Measurements from ENCODE around the gene C11orf98. TPM values are rescaled to one million over a fixed set of nuclear protein-coding genes. Genes with fewer than 3 reads are reported as not detected.

C11orf98 gene
- total and polyA plus RNA-seq, 12 donors, result 25.8 to 210 (median 32.8) TPM

DNA sequence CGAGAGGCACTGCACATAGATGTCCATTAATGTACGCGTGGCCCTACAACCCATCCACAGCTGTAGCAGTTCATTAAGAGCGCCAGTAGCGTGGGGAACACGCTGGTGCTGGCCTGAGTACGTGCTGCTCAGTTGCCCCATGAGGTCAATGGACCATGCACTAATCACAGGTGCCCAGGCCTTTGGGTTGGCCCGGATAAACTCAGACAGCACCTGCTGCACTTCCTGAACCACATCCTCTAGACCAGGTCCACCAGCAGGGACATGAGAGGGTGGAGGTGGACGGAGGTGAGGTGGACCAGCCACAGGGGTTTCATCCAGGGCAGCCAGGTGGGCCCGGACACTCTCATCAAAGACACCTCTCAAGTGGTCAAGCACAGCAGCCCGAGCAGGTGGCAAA lies 15.5 kb downstream of the C11orf98 start:
- TF ChIP-seq, protein P1, sequence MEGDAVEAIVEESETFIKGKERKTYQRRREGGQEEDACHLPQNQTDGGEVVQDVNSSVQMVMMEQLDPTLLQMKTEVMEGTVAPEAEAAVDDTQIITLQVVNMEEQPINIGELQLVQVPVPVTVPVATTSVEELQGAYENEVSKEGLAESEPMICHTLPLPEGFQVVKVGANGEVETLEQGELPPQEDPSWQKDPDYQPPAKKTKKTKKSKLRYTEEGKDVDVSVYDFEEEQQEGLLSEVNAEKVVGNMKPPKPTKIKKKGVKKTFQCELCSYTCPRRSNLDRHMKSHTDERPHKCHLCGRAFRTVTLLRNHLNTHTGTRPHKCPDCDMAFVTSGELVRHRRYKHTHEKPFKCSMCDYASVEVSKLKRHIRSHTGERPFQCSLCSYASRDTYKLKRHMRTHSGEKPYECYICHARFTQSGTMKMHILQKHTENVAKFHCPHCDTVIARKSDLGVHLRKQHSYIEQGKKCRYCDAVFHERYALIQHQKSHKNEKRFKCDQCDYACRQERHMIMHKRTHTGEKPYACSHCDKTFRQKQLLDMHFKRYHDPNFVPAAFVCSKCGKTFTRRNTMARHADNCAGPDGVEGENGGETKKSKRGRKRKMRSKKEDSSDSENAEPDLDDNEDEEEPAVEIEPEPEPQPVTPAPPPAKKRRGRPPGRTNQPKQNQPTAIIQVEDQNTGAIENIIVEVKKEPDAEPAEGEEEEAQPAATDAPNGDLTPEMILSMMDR (IDR thresholded peaks at IDR 0.05), result no peak
- WGBS, 2 donors, result 93 to 94% methylated on average over 11 of the region's 11 CpGs
- Histone ChIP-seq H3K9me3 (no peaks in the 10 kb centered on the region), H3K4me3 (no peak overlapping the region), H3K4me1 (peaks cover 12 to 43% (median 37%) of the 10 kb centered on the region in 9 donors), H3K27ac (no peak overlapping the region), H3K36me3 (peaks cover 0 to 38% (median 17%) of the 10 kb centered on the region in 9 donors), H3K27me3 (no peaks in the 10 kb centered on the region)
- DNase-seq (no peak), ATAC-seq (no peak)
- intact Hi-C loops (cut with DNase I), result no loop called here

DNA sequence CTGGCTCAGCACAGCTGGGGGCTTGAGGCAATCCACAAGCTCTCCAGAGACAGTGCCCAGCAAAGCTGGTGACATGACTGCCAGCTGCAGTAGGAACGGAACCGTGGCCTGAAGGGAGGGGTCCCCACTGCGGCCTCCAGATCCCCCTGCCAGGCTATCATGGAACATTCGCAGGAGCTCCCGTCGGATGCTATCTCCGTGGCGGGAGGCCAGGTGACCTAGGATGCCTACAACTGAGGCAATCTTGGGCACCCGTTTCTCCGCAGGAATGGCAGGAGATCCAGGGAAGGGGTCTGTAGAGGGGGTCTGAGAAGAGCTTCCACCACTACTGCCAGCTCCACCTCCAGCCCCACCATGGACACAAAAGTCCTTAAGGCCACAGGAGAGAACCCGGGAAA lies 16.0 kb downstream of the C11orf98 start:
- ATAC-seq, result no peak
- intact Hi-C loops (cut with DNase I), result no loop called here
- WGBS, 2 donors, result 82 to 85% methylated on average over 11 of the region's 11 CpGs
- TF ChIP-seq, protein P1 (IDR thresholded peaks at IDR 0.05), result no peak
- H3K27me3 ChIP-seq, result no peaks in the 10 kb centered on the region
- no peak overlapping the region for H3K27ac ChIP-seq
- peaks cover 12 to 44% (median 40%) of the 10 kb centered on the region in 9 donors for H3K4me1 ChIP-seq
- H3K4me3 ChIP-seq, result no peak overlapping the region
- no peaks in the 10 kb centered on the region for H3K9me3 ChIP-seq
- peaks cover 0 to 43% (median 17%) of the 10 kb centered on the region in 9 donors for H3K36me3 ChIP-seq
- no peak for DNase-seq

DNA sequence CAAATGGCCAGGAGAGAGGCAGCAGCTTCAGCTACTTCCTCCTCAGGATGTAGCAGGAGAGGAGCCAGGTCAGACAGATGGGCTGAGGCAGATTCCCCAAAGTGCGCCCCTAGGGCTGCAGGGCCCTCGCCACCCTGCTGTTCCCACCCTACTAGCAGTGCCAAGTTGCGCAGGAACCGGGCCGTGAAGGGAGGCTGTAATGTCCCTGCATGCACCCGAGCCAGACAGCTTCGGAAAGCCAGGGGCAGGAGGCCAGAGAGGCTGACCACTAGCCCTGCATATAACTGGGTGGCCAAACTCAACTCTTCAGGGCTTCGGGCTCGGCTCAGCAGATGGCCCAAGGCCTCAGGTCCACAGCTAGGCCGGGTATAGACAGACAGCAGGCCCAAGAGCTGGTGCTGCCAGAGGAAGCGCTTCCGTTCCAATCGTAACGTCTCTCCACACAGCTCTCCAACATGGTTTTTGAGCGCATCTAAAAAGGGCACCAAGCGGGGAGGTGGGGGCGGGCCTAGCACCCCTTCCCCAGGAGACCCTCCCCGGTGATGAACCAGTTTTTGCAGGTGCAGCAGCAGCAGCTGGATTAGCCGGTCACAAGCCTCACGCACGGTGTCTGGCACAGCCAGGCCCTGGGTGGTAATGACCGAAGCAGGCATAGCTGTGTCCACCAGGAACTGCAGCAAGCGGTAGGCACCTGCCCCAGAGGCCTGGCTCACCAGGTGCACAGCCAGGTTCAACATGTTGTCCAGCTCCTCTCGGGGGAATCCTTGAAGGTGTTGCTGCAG lies 16.6 kb downstream of the C11orf98 start:
- H3K9me3 ChIP-seq, result no peaks in the 10 kb centered on the region
- ATAC-seq, result no peak
- peaks cover 12 to 44% (median 40%) of the 10 kb centered on the region in 9 donors for H3K4me1 ChIP-seq
- intact Hi-C loops (cut with DNase I), result no loop called here
- H3K27me3 ChIP-seq, result no peaks in the 10 kb centered on the region
- 92 to 94% methylated on average over 24 of the region's 24 CpGs for WGBS, 2 donors
- H3K36me3 ChIP-seq, result peaks cover 0 to 49% (median 20%) of the 10 kb centered on the region in 9 donors
- DNase-seq, result no peak
- H3K27ac ChIP-seq, result no peak overlapping the region
- TF ChIP-seq, protein P1 (IDR thresholded peaks at IDR 0.05), result no peak
- H3K4me3 ChIP-seq, result no peak overlapping the region

DNA sequence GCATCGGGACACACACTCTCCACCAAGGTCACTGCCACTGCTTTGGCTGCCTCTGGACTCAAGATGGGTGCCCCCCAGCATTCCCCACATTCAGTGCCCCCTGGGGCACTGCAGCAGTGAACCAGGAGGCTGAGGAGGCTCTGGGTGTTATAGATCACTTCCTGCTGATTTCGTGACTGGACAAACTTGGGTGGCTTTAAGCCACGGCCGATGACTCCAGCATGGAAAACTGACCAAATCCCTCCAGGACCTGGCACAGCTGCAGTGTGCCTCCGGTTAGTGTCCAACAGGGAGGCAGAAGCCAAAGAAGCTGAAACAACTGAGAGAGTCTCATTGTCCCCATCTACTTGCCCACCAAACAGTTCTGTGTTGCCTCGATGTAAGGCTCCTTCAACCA lies 17.4 kb downstream of the C11orf98 start:
- Histone ChIP-seq H3K4me3 (no peak overlapping the region), H3K27ac (no peak overlapping the region), H3K36me3 (peaks cover 0 to 57% (median 27%) of the 10 kb centered on the region in 9 donors), H3K9me3 (no peaks in the 10 kb centered on the region), H3K27me3 (no peaks in the 10 kb centered on the region), H3K4me1 (peaks cover 12 to 42% (median 39%) of the 10 kb centered on the region in 9 donors)
- ATAC-seq, result no peak
- DNase-seq, result no peak
- TF ChIP-seq, protein P1 (IDR thresholded peaks at IDR 0.05), result no peak
- WGBS, 2 donors, result 88 to 92% methylated on average over 6 of the region's 6 CpGs
- intact Hi-C loops (cut with DNase I), result loop anchor here in 2 of 10 donors (2.0 kb wide), 1 partner anchor 25 kb away; no protein-coding TSS in a partner anchor
